GM04504 (cell line): Measurements from ENCODE around the gene RNF13.

Experiments
- DNase-seq: peaks from one replicate; pipeline ENCODE4 v3.0.0-alpha.2; 2012; ENCODE audit warnings: low read depth

Gene RNF13

GRCh38 chr3:149998946-149999345 is 185.9 kb downstream of the RNF13 start:
- no peak for DNase-seq

- DNase-seq = no peak
Observed at GRCh38 chr3:149999421-149999820, 186.4 kb downstream of the RNF13 start.

- DNase-seq = no peak
Observed at GRCh38 chr3:150000641-150001040, 187.6 kb downstream of the RNF13 start.

- DNase-seq = peak; percentile 16
Observed at GRCh38 chr3:150005243-150006112, 192.5 kb downstream of the RNF13 start.

- no peak for DNase-seq
Observed at GRCh38 chr3:150006794-150007193, 193.8 kb downstream of the RNF13 start.
